ENCODE data around the gene FRYL. TPM values are rescaled to one million over a fixed set of nuclear protein-coding genes. Genes with fewer than 3 reads are reported as not detected.

The FRYL gene
- total RNA-seq, 1 experiment from 2014 or later: 47.7 TPM

GRCh38 chr4:48661391-48661790 is 118.7 kb downstream of the FRYL start:
- POLR2A ChIA-PET: no interaction called here

More at GRCh38 chr4:48661391-48661790, 118.7 kb downstream of the FRYL start:
- Histone ChIP-seq H3K4me3 (replicated peaks in 1 of 2; ENCODE audit: low read depth in 1 of 2, low read length in 2 of 2) (no peak overlapping the region), H3K4me1 (ENCODE audit: control insufficient read depth in 1 of 2, insufficient read depth in 2 of 2, low read length in 2 of 2) (peaks cover 4 to 14% of the 10 kb centered on the region in 2 experiments; a peak in 3 of 4 replicates), H3K27me3 (ENCODE audit: insufficient read depth, low read length) (no peaks in the 10 kb centered on the region), H3K36me3 (ENCODE audit: control insufficient read depth in 1 of 2, insufficient read depth in 2 of 2, low read length in 2 of 2) (no peaks in the 10 kb centered on the region), H3K79me2 (ENCODE audit: insufficient read depth, low read length) (peaks cover 17% of the 10 kb centered on the region), H2AFZ (ENCODE audit: low read depth, low read length, poor library complexity, severe bottlenecking) (no peak overlapping the region), H4K20me1 (ENCODE audit: insufficient read depth) (peaks cover 12% of the 10 kb centered on the region), H3K9me3 (ENCODE audit: control insufficient read depth in 1 of 2, insufficient read depth in 1 of 2, low read depth in 1 of 2, low read length in 2 of 2) (no peaks in the 10 kb centered on the region), H3K27ac (ENCODE audit: low read depth, low read length) (no peak overlapping the region), H3K4me2 (ENCODE audit: low read length) (no peak overlapping the region), H3K9ac (ENCODE audit: low read length) (no peak overlapping the region), H3K9me2 (ENCODE audit: insufficient read depth) (no peaks in the 10 kb centered on the region)
- ATAC-seq (no peak), DNase-seq (ENCODE audit: low read depth, low spot score) (no peak)
- CTCF ChIA-PET: interaction anchor here (1.1 kb wide), 1 partner anchor 284 kb away, joined by 3 read pairs; no protein-coding TSS in a partner anchor
- intact Hi-C loops (cut with micrococcal nuclease): no loop called here
- RAD21 ChIA-PET (ENCODE audit: low non-redundant PET in 1 of 2, low total read pairs in 2 of 2, uncharacterized antibody in 2 of 2, unreplicated experiment in 2 of 2): no interaction called here
- BruUV-seq (replicated peaks): no TSS peak
- TF ChIP-seq, protein P1, sequence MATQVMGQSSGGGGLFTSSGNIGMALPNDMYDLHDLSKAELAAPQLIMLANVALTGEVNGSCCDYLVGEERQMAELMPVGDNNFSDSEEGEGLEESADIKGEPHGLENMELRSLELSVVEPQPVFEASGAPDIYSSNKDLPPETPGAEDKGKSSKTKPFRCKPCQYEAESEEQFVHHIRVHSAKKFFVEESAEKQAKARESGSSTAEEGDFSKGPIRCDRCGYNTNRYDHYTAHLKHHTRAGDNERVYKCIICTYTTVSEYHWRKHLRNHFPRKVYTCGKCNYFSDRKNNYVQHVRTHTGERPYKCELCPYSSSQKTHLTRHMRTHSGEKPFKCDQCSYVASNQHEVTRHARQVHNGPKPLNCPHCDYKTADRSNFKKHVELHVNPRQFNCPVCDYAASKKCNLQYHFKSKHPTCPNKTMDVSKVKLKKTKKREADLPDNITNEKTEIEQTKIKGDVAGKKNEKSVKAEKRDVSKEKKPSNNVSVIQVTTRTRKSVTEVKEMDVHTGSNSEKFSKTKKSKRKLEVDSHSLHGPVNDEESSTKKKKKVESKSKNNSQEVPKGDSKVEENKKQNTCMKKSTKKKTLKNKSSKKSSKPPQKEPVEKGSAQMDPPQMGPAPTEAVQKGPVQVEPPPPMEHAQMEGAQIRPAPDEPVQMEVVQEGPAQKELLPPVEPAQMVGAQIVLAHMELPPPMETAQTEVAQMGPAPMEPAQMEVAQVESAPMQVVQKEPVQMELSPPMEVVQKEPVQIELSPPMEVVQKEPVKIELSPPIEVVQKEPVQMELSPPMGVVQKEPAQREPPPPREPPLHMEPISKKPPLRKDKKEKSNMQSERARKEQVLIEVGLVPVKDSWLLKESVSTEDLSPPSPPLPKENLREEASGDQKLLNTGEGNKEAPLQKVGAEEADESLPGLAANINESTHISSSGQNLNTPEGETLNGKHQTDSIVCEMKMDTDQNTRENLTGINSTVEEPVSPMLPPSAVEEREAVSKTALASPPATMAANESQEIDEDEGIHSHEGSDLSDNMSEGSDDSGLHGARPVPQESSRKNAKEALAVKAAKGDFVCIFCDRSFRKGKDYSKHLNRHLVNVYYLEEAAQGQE (IDR thresholded peaks at IDR 0.05; ENCODE audit: low read depth): no peak
- no peak for TF ChIP-seq YY1 (IDR thresholded peaks at IDR 0.05; ENCODE audit: extremely low read depth, insufficient replicate concordance, low read depth, low read length)
- TF ChIP-seq EZH2 (IDR thresholded peaks at IDR 0.05): no peak
- TF ChIP-seq ZNF274 (IDR thresholded peaks at IDR 0.05; ENCODE audit: low read depth, low read length): no peak
- no peak for TF ChIP-seq ELF1 (IDR thresholded peaks at IDR 0.05; ENCODE audit: borderline replicate concordance, low read depth)
- no peak for TF ChIP-seq RAD21 (IDR thresholded peaks at IDR 0.05; ENCODE audit: low read depth)
- TF ChIP-seq, protein P2, sequence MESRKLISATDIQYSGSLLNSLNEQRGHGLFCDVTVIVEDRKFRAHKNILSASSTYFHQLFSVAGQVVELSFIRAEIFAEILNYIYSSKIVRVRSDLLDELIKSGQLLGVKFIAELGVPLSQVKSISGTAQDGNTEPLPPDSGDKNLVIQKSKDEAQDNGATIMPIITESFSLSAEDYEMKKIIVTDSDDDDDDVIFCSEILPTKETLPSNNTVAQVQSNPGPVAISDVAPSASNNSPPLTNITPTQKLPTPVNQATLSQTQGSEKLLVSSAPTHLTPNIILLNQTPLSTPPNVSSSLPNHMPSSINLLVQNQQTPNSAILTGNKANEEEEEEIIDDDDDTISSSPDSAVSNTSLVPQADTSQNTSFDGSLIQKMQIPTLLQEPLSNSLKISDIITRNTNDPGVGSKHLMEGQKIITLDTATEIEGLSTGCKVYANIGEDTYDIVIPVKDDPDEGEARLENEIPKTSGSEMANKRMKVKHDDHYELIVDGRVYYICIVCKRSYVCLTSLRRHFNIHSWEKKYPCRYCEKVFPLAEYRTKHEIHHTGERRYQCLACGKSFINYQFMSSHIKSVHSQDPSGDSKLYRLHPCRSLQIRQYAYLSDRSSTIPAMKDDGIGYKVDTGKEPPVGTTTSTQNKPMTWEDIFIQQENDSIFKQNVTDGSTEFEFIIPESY (IDR thresholded peaks at IDR 0.05; ENCODE audit: extremely low read depth, insufficient replicate concordance, low read length): no peak
- TF ChIP-seq POLR2A (IDR thresholded peaks at IDR 0.05; ENCODE audit: borderline replicate concordance, extremely low read depth, insufficient read depth, insufficient read length): no peak
- no peak for TF ChIP-seq POLR2AphosphoS5 (IDR thresholded peaks at IDR 0.05; ENCODE audit: low read depth, low read length)
- no peak for TF ChIP-seq TCF7L2 (IDR thresholded peaks at IDR 0.05; ENCODE audit: borderline replicate concordance, extremely low read depth, insufficient read depth, insufficient read length)
- TF ChIP-seq FOSL1 (IDR thresholded peaks at IDR 0.05; ENCODE audit: low read depth): no peak
- no peak for TF ChIP-seq SP1 (IDR thresholded peaks at IDR 0.05; ENCODE audit: low read depth)
- no peak for TF ChIP-seq SRF (IDR thresholded peaks at IDR 0.05; ENCODE audit: low read depth)
- no peak for TF ChIP-seq CEBPB (IDR thresholded peaks at IDR 0.05; ENCODE audit: low read depth)
- TF ChIP-seq, protein P3, sequence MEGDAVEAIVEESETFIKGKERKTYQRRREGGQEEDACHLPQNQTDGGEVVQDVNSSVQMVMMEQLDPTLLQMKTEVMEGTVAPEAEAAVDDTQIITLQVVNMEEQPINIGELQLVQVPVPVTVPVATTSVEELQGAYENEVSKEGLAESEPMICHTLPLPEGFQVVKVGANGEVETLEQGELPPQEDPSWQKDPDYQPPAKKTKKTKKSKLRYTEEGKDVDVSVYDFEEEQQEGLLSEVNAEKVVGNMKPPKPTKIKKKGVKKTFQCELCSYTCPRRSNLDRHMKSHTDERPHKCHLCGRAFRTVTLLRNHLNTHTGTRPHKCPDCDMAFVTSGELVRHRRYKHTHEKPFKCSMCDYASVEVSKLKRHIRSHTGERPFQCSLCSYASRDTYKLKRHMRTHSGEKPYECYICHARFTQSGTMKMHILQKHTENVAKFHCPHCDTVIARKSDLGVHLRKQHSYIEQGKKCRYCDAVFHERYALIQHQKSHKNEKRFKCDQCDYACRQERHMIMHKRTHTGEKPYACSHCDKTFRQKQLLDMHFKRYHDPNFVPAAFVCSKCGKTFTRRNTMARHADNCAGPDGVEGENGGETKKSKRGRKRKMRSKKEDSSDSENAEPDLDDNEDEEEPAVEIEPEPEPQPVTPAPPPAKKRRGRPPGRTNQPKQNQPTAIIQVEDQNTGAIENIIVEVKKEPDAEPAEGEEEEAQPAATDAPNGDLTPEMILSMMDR (IDR thresholded peaks at IDR 0.05 in 2 of 3, conservative IDR thresholded peaks at IDR 0.05 in 1 of 3; ENCODE audit: borderline replicate concordance in 1 of 3, insufficient read depth in 1 of 3, low read depth in 2 of 3, low read length in 2 of 3): no peak

Measured in HCT116 (cell line).